ENCODE results near the gene RCC2. TPM values are rescaled to one million over a fixed set of nuclear protein-coding genes. Genes with fewer than 3 reads are reported as not detected.

Gene RCC2
- total RNA-seq, 1 experiment from 2014 or later = 473 TPM

GRCh38 chr1:17404034-17404684 is 35.3 kb downstream of the RCC2 start:
- Histone ChIP-seq H2BK12ac (ENCODE audit: insufficient read length, low read depth, low read length) (no peak overlapping the region), H4K5ac (ENCODE audit: insufficient read length, low read depth, low read length) (no peak overlapping the region), H3K4me1 (ENCODE audit: insufficient read depth, low read length) (no peaks in the 10 kb centered on the region), H3K23me2 (ENCODE audit: insufficient read length, low read depth, low read length, poor library complexity, severe bottlenecking) (no peaks in the 10 kb centered on the region), H3K79me2 (ENCODE audit: insufficient read depth, low read length) (no peaks in the 10 kb centered on the region), H3K79me1 (ENCODE audit: insufficient read depth, low read depth, low read length, poor library complexity, severe bottlenecking) (no peaks in the 10 kb centered on the region), H2AK5ac (ENCODE audit: insufficient read length, low read length) (no peak overlapping the region), H3K9me3 (ENCODE audit: control insufficient read depth, low read depth, low read length) (no peaks in the 10 kb centered on the region), H3K18ac (ENCODE audit: insufficient read length, low read depth, low read length) (no peak overlapping the region), H3K4me2 (ENCODE audit: insufficient read depth, insufficient read length, low read length) (no peak overlapping the region), H4K8ac (replicated peaks; ENCODE audit: insufficient read length, low read depth, low read length) (no peak overlapping the region), H3K14ac (ENCODE audit: insufficient read depth, low read length) (no peak overlapping the region), H2AFZ (ENCODE audit: low read length) (no peak overlapping the region), H3T11ph (ENCODE audit: low read length) (no peak overlapping the region), H2BK5ac (ENCODE audit: insufficient read length, low read length) (no peak overlapping the region), H3K9ac (ENCODE audit: extremely low read depth, insufficient read length, low read length) (no peak overlapping the region), H2BK15ac (ENCODE audit: low read depth, low read length) (no peak overlapping the region), H2BK120ac (ENCODE audit: low read depth, low read length, poor library complexity, severe bottlenecking) (no peak overlapping the region), H3K4ac (ENCODE audit: low read depth, low read length) (no peak overlapping the region), H2BK20ac (ENCODE audit: low read depth, low read length, poor library complexity, severe bottlenecking) (no peak overlapping the region), H3K27ac (ENCODE audit: insufficient read length, low read depth, low read length) (no peak overlapping the region), H3K23ac (ENCODE audit: insufficient read length, low read depth, low read length) (no peak overlapping the region), H4K20me1 (ENCODE audit: control insufficient read depth, insufficient read depth, insufficient read length) (no peaks in the 10 kb centered on the region), H4K91ac (ENCODE audit: insufficient read length, low read depth, low read length) (no peak overlapping the region), H3K56ac (ENCODE audit: insufficient read length, low read depth, low read length) (no peak overlapping the region), H3K27me3 (ENCODE audit: insufficient read depth, low read length) (no peaks in the 10 kb centered on the region)
- no CpG with 5 or more reads among the region's 15 CpGs for WGBS (ENCODE audit: extremely low coverage, insufficient read length, low lambda C conversion rate)
- peaks cover 17 to 38% (median 29%) of the 10 kb centered on the region in 3 experiments; a peak in 6 of 7 replicates for H3K36me3 Mint-ChIP-seq (ENCODE audit: insufficient read depth in 1 of 3, low read depth in 3 of 3)
- H3K4me3 Mint-ChIP-seq = no peak overlapping the region
- peaks cover 4% of the 10 kb centered on the region for H3K27me3 Mint-ChIP-seq (ENCODE audit: low read depth)
- peak overlapping the region; percentile 40 to 81 (median 67); a peak in 5 of 7 replicates for H3K27ac Mint-ChIP-seq
- peaks cover 42 to 56% of the 10 kb centered on the region in 2 experiments for H3K4me1 Mint-ChIP-seq
- peak; percentile 50 for DNase-seq
- no peak for TF ChIP-seq CTCF (conservative IDR thresholded peaks at IDR 0.05)
- H3K9me3 Mint-ChIP-seq = no peaks in the 10 kb centered on the region
